CD4-positive, alpha-beta T cell (primary cell): ENCODE results near the gene BHLHE23. TPM values are rescaled to one million over a fixed set of nuclear protein-coding genes. Genes with fewer than 3 reads are reported as not detected.

Source experiments
- ATAC-seq: fragments of 200-7000 bp; cut with Tn5 transposase; one replicate; pipeline ENCODE4 v1.10.0; 2022; ENCODE audit warnings: mild to moderate bottlenecking; ENCODE audit not compliant: poor library complexity
- CTCF ChIA-PET: fragments of 350-600 bp; sonication (Branson Sonifier 250); formaldehyde crosslinking; loops from one replicate; lab custom pipeline; 2021; ENCODE audit warnings: antibody characterized with exemption, inconsistent platforms; lab: Charles Lee
- POLR2A ChIA-PET: fragments of 350-600 bp; sonication (Branson Sonifier 250); formaldehyde crosslinking; loops from one replicate; lab custom pipeline; 2021; ENCODE audit warnings: antibody characterized with exemption, inconsistent platforms; lab: Charles Lee
- DNase-seq, 14 experiments: peaks; one replicate each; pipeline ENCODE4 v3.0.0-alpha.2; 2013 to 2020; ENCODE audit warnings: mixed read lengths in 2 of 14
- H3K27ac ChIP-seq, 2 donors: one replicate each; pipeline versions ENCODE4 v1.5.1 to v1.7.0; 2013; ENCODE audit warnings: low read length in 2 of 2, low read depth in 1 of 2, mild to moderate bottlenecking in 1 of 2
- H3K27me3 ChIP-seq, 2 experiments: 1 replicate in 1 of 2; 2 replicates in 1 of 2; pipeline versions ENCODE4 v1.6.1 to v1.7.0; 2013; ENCODE audit warnings: low read length in 2 of 2, control low read depth in 1 of 2, mild to moderate bottlenecking in 1 of 2, moderate library complexity in 1 of 2; ENCODE audit not compliant: insufficient read depth in 2 of 2, control insufficient read depth in 1 of 2
- H3K36me3 ChIP-seq: one replicate; pipeline ENCODE4 v1.6.1; 2013; ENCODE audit warnings: low read length, control low read depth; ENCODE audit not compliant: insufficient read depth
- H3K4me1 ChIP-seq: one replicate; pipeline ENCODE4 v1.6.1; 2013; ENCODE audit warnings: low read length, control low read depth; ENCODE audit not compliant: insufficient read depth
- H3K4me3 ChIP-seq: one replicate; pipeline ENCODE4 v1.5.1; 2013; ENCODE audit warnings: mild to moderate bottlenecking, low read length, moderate library complexity
- H3K9me3 ChIP-seq, 2 experiments: 1 replicate in 1 of 2; 2 replicates in 1 of 2; pipeline versions ENCODE4 v1.6.1 to v1.7.0; 2013; ENCODE audit warnings: low read length in 2 of 2, mild to moderate bottlenecking in 2 of 2, control low read depth in 1 of 2, moderate library complexity in 1 of 2; ENCODE audit not compliant: control insufficient read depth in 1 of 2, insufficient read depth in 1 of 2
- H3K27ac Mint-ChIP-seq: one replicate; pipeline ENCODE4 v1.8.0; 2020; ENCODE audit warnings: mixed read lengths
- H3K27me3 Mint-ChIP-seq: one replicate; pipeline ENCODE4 v1.8.0; 2021; ENCODE audit warnings: mixed read lengths
- H3K36me3 Mint-ChIP-seq: one replicate; pipeline ENCODE4 v1.8.0; 2021; ENCODE audit warnings: low read depth, mixed read lengths
- H3K4me1 Mint-ChIP-seq: one replicate; pipeline ENCODE4 v1.8.0; 2021; ENCODE audit warnings: low read depth, mixed read lengths
- H3K4me3 Mint-ChIP-seq: one replicate; pipeline ENCODE4 v1.8.0; 2020; ENCODE audit warnings: mild to moderate bottlenecking, mixed read lengths
- H3K9me3 Mint-ChIP-seq: one replicate; pipeline ENCODE4 v1.8.0; 2020; ENCODE audit warnings: mixed read lengths
- intact Hi-C, 2 experiments: fragments of 100-400 bp; cut with DNase I in 1 of 2; cut with micrococcal nuclease in 1 of 2; formaldehyde crosslinking; loops; one replicate each; pipeline versions ENCODE4 v1.15.1 to v1.9.0; 2023 to 2025; cut with DNase I, micrococcal nuclease
- total RNA-seq, 174 experiments: library from RNA in 2 of 174; stranded (reverse) in 2 of 174; gene quantifications; one replicate each; pipeline ENCODE4 v1.2.3 and lab custom pipeline; 2021 to 2026
- TF ChIP-seq, protein P1 (sequence below): fragments of 200-600 bp; IDR thresholded peaks from one replicate; pipeline ENCODE4 v1.8.0; 2022; ENCODE audit warnings: antibody characterized with exemption, mild to moderate bottlenecking

Gene BHLHE23
- total RNA-seq, 2 experiments from 2014 or later = not detected

DNA sequence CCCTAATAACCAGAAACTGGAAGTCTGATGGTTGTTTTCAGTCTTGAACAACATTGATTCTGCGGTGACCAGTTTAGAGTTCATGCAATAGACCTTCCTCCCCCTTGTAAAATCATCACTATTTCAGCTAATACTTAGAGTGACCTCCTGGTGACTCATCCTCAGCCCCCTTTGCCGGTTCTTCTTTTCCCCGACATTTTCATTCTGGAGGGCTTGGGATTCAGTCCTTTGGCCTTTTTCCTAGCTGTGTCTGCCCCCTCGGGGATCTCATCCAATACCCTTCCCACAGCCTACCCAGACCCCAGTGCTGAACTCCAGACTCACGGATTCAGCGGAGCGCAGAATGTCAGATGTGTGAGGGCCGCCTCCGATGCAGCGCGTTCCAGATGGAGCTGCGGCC is 7.5 kb upstream of the BHLHE23 start:
- Mint-ChIP-seq H3K27ac (no peak overlapping the region), H3K27me3 (peaks cover 74% of the 10 kb centered on the region), H3K36me3 (no peaks in the 10 kb centered on the region), H3K9me3 (no peaks in the 10 kb centered on the region), H3K4me3 (no peak overlapping the region), H3K4me1 (peaks cover 9% of the 10 kb centered on the region)
- intact Hi-C loops = no loop called here
- H3K27ac ChIP-seq = no peak overlapping the region
- peaks cover 18% of the 10 kb centered on the region for H3K4me1 ChIP-seq
- no peaks in the 10 kb centered on the region for H3K36me3 ChIP-seq
- peaks cover 12 to 34% of the 10 kb centered on the region in 2 experiments for H3K9me3 ChIP-seq
- peaks cover 26 to 27% of the 10 kb centered on the region in 2 experiments for H3K27me3 ChIP-seq
- ChIA-PET POLR2A (no interaction called here), CTCF (interaction anchor here (1.6 kb wide), 1 partner anchor 42 kb away, joined by 4 read pairs; no protein-coding TSS in a partner anchor)
- TF ChIP-seq, protein P1, sequence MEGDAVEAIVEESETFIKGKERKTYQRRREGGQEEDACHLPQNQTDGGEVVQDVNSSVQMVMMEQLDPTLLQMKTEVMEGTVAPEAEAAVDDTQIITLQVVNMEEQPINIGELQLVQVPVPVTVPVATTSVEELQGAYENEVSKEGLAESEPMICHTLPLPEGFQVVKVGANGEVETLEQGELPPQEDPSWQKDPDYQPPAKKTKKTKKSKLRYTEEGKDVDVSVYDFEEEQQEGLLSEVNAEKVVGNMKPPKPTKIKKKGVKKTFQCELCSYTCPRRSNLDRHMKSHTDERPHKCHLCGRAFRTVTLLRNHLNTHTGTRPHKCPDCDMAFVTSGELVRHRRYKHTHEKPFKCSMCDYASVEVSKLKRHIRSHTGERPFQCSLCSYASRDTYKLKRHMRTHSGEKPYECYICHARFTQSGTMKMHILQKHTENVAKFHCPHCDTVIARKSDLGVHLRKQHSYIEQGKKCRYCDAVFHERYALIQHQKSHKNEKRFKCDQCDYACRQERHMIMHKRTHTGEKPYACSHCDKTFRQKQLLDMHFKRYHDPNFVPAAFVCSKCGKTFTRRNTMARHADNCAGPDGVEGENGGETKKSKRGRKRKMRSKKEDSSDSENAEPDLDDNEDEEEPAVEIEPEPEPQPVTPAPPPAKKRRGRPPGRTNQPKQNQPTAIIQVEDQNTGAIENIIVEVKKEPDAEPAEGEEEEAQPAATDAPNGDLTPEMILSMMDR = no peak
- DNase-seq (no peak), ATAC-seq (no peak)
- no peak overlapping the region for H3K4me3 ChIP-seq

DNA sequence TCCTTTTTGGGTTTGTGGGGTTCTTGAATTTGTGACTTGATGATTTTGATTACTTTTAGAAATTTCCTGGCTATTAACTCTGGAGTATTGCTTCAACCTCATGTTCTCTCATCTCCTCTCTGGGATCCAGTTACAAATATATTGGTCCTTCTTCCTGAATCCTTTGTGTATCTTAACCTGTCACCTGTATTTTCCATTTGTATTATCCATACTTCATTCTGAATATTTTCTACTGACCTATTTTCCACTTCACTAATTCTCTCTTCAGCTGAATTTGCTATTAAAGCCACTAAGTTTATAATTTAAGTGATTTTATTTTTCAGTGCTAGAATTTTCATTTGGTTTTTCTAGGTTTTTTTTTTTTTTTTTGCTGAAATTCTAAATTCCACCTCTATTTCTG is 6.4 kb upstream of the BHLHE23 start:
- POLR2A ChIA-PET = no interaction called here
- peaks cover 28% of the 10 kb centered on the region for H3K4me1 ChIP-seq
- Mint-ChIP-seq H3K4me3 (no peak overlapping the region), H3K9me3 (no peaks in the 10 kb centered on the region), H3K27me3 (peaks cover 75% of the 10 kb centered on the region), H3K36me3 (no peaks in the 10 kb centered on the region), H3K27ac (no peak overlapping the region), H3K4me1 (peaks cover 18% of the 10 kb centered on the region)
- no peak for ATAC-seq
- H3K4me3 ChIP-seq = no peak overlapping the region
- H3K27me3 ChIP-seq = peaks cover 34 to 35% of the 10 kb centered on the region in 2 experiments
- intact Hi-C loops = no loop called here
- TF ChIP-seq, protein P1 = no peak
- no peak for DNase-seq
- CTCF ChIA-PET = no interaction called here
- H3K9me3 ChIP-seq = peaks cover 12 to 42% of the 10 kb centered on the region in 2 experiments
- no peak overlapping the region for H3K27ac ChIP-seq
- no peaks in the 10 kb centered on the region for H3K36me3 ChIP-seq

DNA sequence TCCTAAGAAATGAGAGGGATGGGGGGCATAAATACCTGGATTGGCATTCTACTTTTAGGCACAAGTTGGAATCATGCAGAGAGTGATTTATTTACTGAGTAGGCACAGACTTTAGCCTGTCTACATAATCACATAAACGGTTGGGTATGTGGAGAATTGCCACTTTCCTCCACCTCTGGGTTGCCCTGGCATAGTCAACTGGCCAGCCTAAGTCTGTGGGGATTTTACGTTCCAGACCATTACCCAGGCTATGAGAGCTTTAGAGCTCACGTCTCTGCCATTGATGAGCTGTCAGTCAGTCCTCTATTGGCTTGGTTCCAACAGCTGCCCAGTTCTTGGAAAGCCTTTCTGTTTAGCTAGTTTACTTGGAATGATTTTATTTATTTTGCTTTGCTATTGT is 5.0 kb upstream of the BHLHE23 start:
- Histone ChIP-seq H3K27me3 (peaks cover 42 to 44% of the 10 kb centered on the region in 2 experiments), H3K27ac (no peak overlapping the region), H3K4me3 (no peak overlapping the region), H3K4me1 (peaks cover 42% of the 10 kb centered on the region), H3K9me3 (peaks cover 12 to 40% of the 10 kb centered on the region in 2 experiments), H3K36me3 (no peaks in the 10 kb centered on the region)
- H3K27ac Mint-ChIP-seq = no peak overlapping the region
- no peaks in the 10 kb centered on the region for H3K36me3 Mint-ChIP-seq
- H3K4me1 Mint-ChIP-seq = peaks cover 19% of the 10 kb centered on the region
- intact Hi-C loops = no loop called here
- TF ChIP-seq, protein P1 = no peak
- DNase-seq = no peak
- H3K9me3 Mint-ChIP-seq = no peaks in the 10 kb centered on the region
- peaks cover 83% of the 10 kb centered on the region for H3K27me3 Mint-ChIP-seq
- POLR2A ChIA-PET = interaction anchor here (1.4 kb wide), 1 partner anchor 217 kb away, joined by 3 read pairs; no protein-coding TSS in a partner anchor
- CTCF ChIA-PET = no interaction called here
- ATAC-seq = no peak
- H3K4me3 Mint-ChIP-seq = no peak overlapping the region
